CD8-positive, alpha-beta memory T cell (primary cell): ENCODE measurements around the gene MBD3. TPM values are rescaled to one million over a fixed set of nuclear protein-coding genes. Genes with fewer than 3 reads are reported as not detected.

Experiments
- polyA plus RNA-seq: library from polyadenylated mRNA; unstranded; fragments of 300-500 nt; fragmentation: Illumina TruSeq; gene quantifications from one replicate; pipeline ENCODE4 v1.2.3, GENCODE V29; 2021
- total RNA-seq, 2 experiments: library from RNA; stranded (reverse); gene quantifications; one replicate each; pipeline ENCODE4 v1.2.3, GENCODE V29; 2021

The MBD3 gene
- total and polyA plus RNA-seq, 3 experiments from 2014 or later, result 13.7 to 138 (median 127) TPM

Other genes with a start within 250 kb of the MBD3 start
- gene NDUFS7, start 209.0 kb downstream of the MBD3 start, total RNA-seq, result 100 to 1,000 TPM; 102 to 104 TPM
- gene NDUFS7, start 209.0 kb downstream of the MBD3 start, polyA plus RNA-seq, result 207 TPM
- gene GAMT, start 191.3 kb downstream of the MBD3 start, total RNA-seq, result 10 to 100 TPM; 29.0 to 29.5 TPM
- gene GAMT, start 191.3 kb downstream of the MBD3 start, polyA plus RNA-seq, result 20.4 TPM
- 100 to 1,000 TPM; 253 TPM for gene DAZAP1, start 185.3 kb downstream of the MBD3 start, total RNA-seq
- 7.7 TPM for gene DAZAP1, start 185.3 kb downstream of the MBD3 start, polyA plus RNA-seq
- 1,000 to 10,000 TPM; 1,485 to 1,540 TPM for gene RPS15, start 154.5 kb downstream of the MBD3 start, total RNA-seq
- 2,756 TPM for gene RPS15, start 154.5 kb downstream of the MBD3 start, polyA plus RNA-seq
- gene APC2, start 142.7 kb downstream of the MBD3 start, total RNA-seq, result under 1 TPM; 0.09 to 0.11 TPM
- not detected for gene APC2, start 142.7 kb downstream of the MBD3 start, polyA plus RNA-seq
- gene C19orf25, start 113.7 kb downstream of the MBD3 start, total RNA-seq, result 10 to 100 TPM; 36.9 to 41.4 TPM
- 56.7 TPM for gene C19orf25, start 113.7 kb downstream of the MBD3 start, polyA plus RNA-seq
- 1 to 10 TPM; 1.0 to 1.3 TPM for gene PCSK4, start 102.5 kb downstream of the MBD3 start, total RNA-seq
- 1.0 TPM for gene PCSK4, start 102.5 kb downstream of the MBD3 start, polyA plus RNA-seq
- 1 to 10 TPM; 1.8 to 2.0 TPM for gene REEP6, start 101.7 kb downstream of the MBD3 start, total RNA-seq
- gene REEP6, start 101.7 kb downstream of the MBD3 start, polyA plus RNA-seq, result 4.5 TPM
- gene ADAMTSL5, start 79.8 kb downstream of the MBD3 start, total RNA-seq, result 1 to 10 TPM; 2.3 to 2.7 TPM
- 1.0 TPM for gene ADAMTSL5, start 79.8 kb downstream of the MBD3 start, polyA plus RNA-seq
- gene PLK5, start 68.8 kb downstream of the MBD3 start, total RNA-seq, result not detected
- gene PLK5, start 68.8 kb downstream of the MBD3 start, polyA plus RNA-seq, result not detected
- gene MEX3D, start 24.5 kb downstream of the MBD3 start, total RNA-seq, result 10 to 100 TPM; 10.8 TPM
- gene MEX3D, start 24.5 kb downstream of the MBD3 start, polyA plus RNA-seq, result not detected
- gene UQCR11, start 12.6 kb upstream of the MBD3 start, total RNA-seq, result 100 to 1,000 TPM; 239 to 266 TPM
- 613 TPM for gene UQCR11, start 12.6 kb upstream of the MBD3 start, polyA plus RNA-seq
- gene TCF3, start 59.8 kb upstream of the MBD3 start, total RNA-seq, result 10 to 100 TPM; 96.0 to 97.0 TPM
- gene TCF3, start 59.8 kb upstream of the MBD3 start, polyA plus RNA-seq, result 13.3 TPM
- gene ONECUT3, start 160.6 kb upstream of the MBD3 start, total RNA-seq, result not detected
- gene ONECUT3, start 160.6 kb upstream of the MBD3 start, polyA plus RNA-seq, result not detected
- gene ATP8B3, start 219.4 kb upstream of the MBD3 start, total RNA-seq, result 1 to 10 TPM in 1 of 2 experiments, under 1 TPM in 1; 0.97 to 1.6 TPM
- gene ATP8B3, start 219.4 kb upstream of the MBD3 start, polyA plus RNA-seq, result 2.4 TPM